K562 (cell line): Measurements from ENCODE around the gene ZFYVE1. TPM values are rescaled to one million over a fixed set of nuclear protein-coding genes. Genes with fewer than 3 reads are reported as not detected.

ENCODE experiments used
- AFF1 ChIP-seq, 2 experiments: fragments of 450-650 bp; IDR thresholded peaks; 2 replicates each; pipeline ENCODE4 v1.6.1; 2018; ENCODE audit warnings: mild to moderate bottlenecking in 2 of 2, low read depth in 1 of 2; ENCODE audit not compliant: partially characterized antibody in 2 of 2
- ATF7 ChIP-seq: fragments of 450-650 bp; IDR thresholded peaks from 2 replicates; pipeline ENCODE4 v1.7.1; 2014; ENCODE audit warnings: mild to moderate bottlenecking, moderate library complexity
- CBX2 ChIP-seq: fragments of 200-600 bp; sonication (generic); IDR thresholded peaks from one replicate; pipeline ENCODE4 v1.6.1; 2012; ENCODE audit warnings: mild to moderate bottlenecking, low read length, inconsistent platforms; ENCODE audit not compliant: insufficient read depth, poor library complexity, severe bottlenecking
- ELK1 ChIP-seq: sonication (generic); formaldehyde crosslinking; IDR thresholded peaks from 2 replicates; pipeline ENCODE4 v1.8.1; 2022; ENCODE audit warnings: missing genetic modification reagents
- ESRRA ChIP-seq: fragments of 450-650 bp; IDR thresholded peaks from 2 replicates; pipeline ENCODE4 v1.6.1; 2014; ENCODE audit warnings: low read depth, mild to moderate bottlenecking, moderate library complexity, borderline replicate concordance
- HDAC1 ChIP-seq, 2 experiments: fragments of 450-650 bp; IDR thresholded peaks; 2 replicates each; pipeline ENCODE4 v1.6.1; 2016 to 2017; ENCODE audit warnings: inconsistent platforms in 1 of 2, mild to moderate bottlenecking in 1 of 2, moderate library complexity in 1 of 2
- HMGN3 ChIP-seq: IDR thresholded peaks from 2 replicates; pipeline ENCODE4 v1.6.1; 2011; ENCODE audit warnings: borderline replicate concordance, low read depth, mild to moderate bottlenecking, mixed read lengths, low read length; ENCODE audit not compliant: insufficient read length; ENCODE audit errors: extremely low read depth
- JUN ChIP-seq, 2 experiments: sonication (generic) in 1 of 2; formaldehyde crosslinking in 1 of 2; IDR thresholded peaks; 2 replicates each; pipeline versions ENCODE4 v1.6.1 to v1.8.0; 2012 to 2022; ENCODE audit warnings: borderline replicate concordance in 2 of 2, mild to moderate bottlenecking in 2 of 2, improper control_type of control experiment in 1 of 2, low read depth in 1 of 2, low read length in 1 of 2, missing genetic modification reagents in 1 of 2
- MTA3 ChIP-seq: fragments of 450-650 bp; formaldehyde crosslinking; IDR thresholded peaks from 2 replicates; pipeline ENCODE4 v1.6.1; 2017; ENCODE audit warnings: mild to moderate bottlenecking, borderline replicate concordance
- NCOR1 ChIP-seq: fragments of 450-650 bp; IDR thresholded peaks from 2 replicates; pipeline ENCODE4 v1.6.1; 2016; ENCODE audit warnings: mild to moderate bottlenecking, moderate library complexity
- POLR2A ChIP-seq: fragments of 450-650 bp; conservative IDR thresholded peaks from 2 replicates; pipeline ENCODE4 v1.6.1; 2016
- PRPF4 ChIP-seq: fragments of 200-400 bp; formaldehyde crosslinking; IDR thresholded peaks from one replicate; pipeline ENCODE4 v1.6.1; 2017; ENCODE audit warnings: low read length, low read depth, mild to moderate bottlenecking; ENCODE audit not compliant: insufficient read depth, poor library complexity, severe bottlenecking
- RCOR1 ChIP-seq, 2 experiments: IDR thresholded peaks; 2 replicates each; pipeline ENCODE4 v1.6.1; 2012; ENCODE audit warnings: low read depth in 2 of 2, low read length in 2 of 2, borderline replicate concordance in 1 of 2, improper control_type of control experiment in 1 of 2
- SIN3A ChIP-seq, 2 experiments: fragments of 150-350 bp in 1 of 2; IDR thresholded peaks; 2 replicates each; pipeline ENCODE4 v1.6.1; 2011 to 2016; ENCODE audit warnings: borderline replicate concordance in 2 of 2, low read depth in 2 of 2, low read length in 2 of 2, mild to moderate bottlenecking in 2 of 2, moderate library complexity in 2 of 2; ENCODE audit not compliant: control insufficient read depth in 1 of 2
- TAF7 ChIP-seq: fragments of 450-650 bp; IDR thresholded peaks from 2 replicates; pipeline ENCODE4 v1.6.1; 2016; ENCODE audit warnings: missing genetic modification characterization, missing compliant biosample characterization
- TBL1XR1 ChIP-seq, 2 experiments: IDR thresholded peaks; 2 replicates each; pipeline ENCODE4 v1.6.1; 2012; ENCODE audit warnings: improper control_type of control experiment in 2 of 2, low read length in 2 of 2, mild to moderate bottlenecking in 1 of 2
- TBP ChIP-seq: optimal IDR thresholded peaks from 2 replicates; pipeline ENCODE3; 2011; ENCODE audit warnings: low read depth, low read length, improper control_type of control experiment
- ZNF124 ChIP-seq: sonication (generic); formaldehyde crosslinking; IDR thresholded peaks from 2 replicates; pipeline ENCODE4 v1.8.1; 2022; ENCODE audit warnings: missing genetic modification reagents
- ZNF740 ChIP-seq, 3 experiments: fragments of 200-800 bp in 1 of 3; sonication (Bioruptor generic) in 1 of 3; sonication (generic) in 1 of 3; formaldehyde crosslinking in 1 of 3; IDR thresholded peaks; 2 replicates each; pipeline versions ENCODE4 v1.6.1 to v1.8.0; 2016 to 2022; ENCODE audit warnings: mild to moderate bottlenecking in 2 of 3, missing compliant biosample characterization in 2 of 3, missing genetic modification characterization in 2 of 3, missing genetic modification reagents in 1 of 3
- polyA plus RNA-seq, 8 experiments: library from polyadenylated mRNA; depleted of rRNA in 4 of 8; stranded (reverse) in 5 of 8; unstranded in 3 of 8; fragments of >200 nt; fragmentation: Nextera tagmentation in 2 of 8; fragmentation: Illumina TruSeq in 1 of 8; extraction: Ambion mirVana in 2 of 8; extraction: Trizol in 1 of 8; gene quantifications; 2 replicates each; pipeline versions ENCODE4 v1.2.1 to v1.2.3, GENCODE V29; 2011 to 2014; ENCODE audit warnings: inconsistent platforms in 1 of 8, missing spikeins in 1 of 8
- total RNA-seq, 7 experiments: library from RNA; depleted of rRNA in 6 of 7; stranded (reverse); fragments of >200 nt in 6 of 7; fragmentation: Illumina TruSeq in 2 of 7; extraction: Trizol in 2 of 7; gene quantifications; 2 replicates each; pipeline versions ENCODE4 v1.2.1 to v1.2.3, GENCODE V29; 2011 to 2021; ENCODE audit warnings: low replicate concordance in 1 of 7

ZFYVE1 gene
- total and polyA plus RNA-seq, 9 of the 15 experiments (the other 6 are each of a cell fraction or from before 2014, with no cell fraction given) = 0.62 to 5.5 (median 3.4) TPM

GRCh38 chr14:73058224-73058921 lies 31.5 kb upstream of the ZFYVE1 start, which contains the start of gene RBM25 (continued):
- no peak for TF ChIP-seq CBX2
- TF ChIP-seq ZNF740 (CRISPR knock-in tag; IDR thresholded peaks at IDR 0.05) = peak; percentile 70; the same call in 1 of the 2 replicates
- TF ChIP-seq ZNF740 (tag; IDR thresholded peaks at IDR 0.05) = no peak
- TF ChIP-seq HDAC1 (IDR thresholded peaks at IDR 0.05) = peak in 1 of 2 experiments; percentile 87; a peak in 2 of 4 replicates
- peak; percentile 47; the same call in 1 of the 2 replicates for TF ChIP-seq NCOR1
- peak in 1 of 2 experiments; percentile 41 for TF ChIP-seq AFF1 (IDR thresholded peaks at IDR 0.05; ENCODE audit: low read depth in 1 of 2, partially characterized antibody in 2 of 2)
- TF ChIP-seq POLR2A = peak; percentile 99
- TF ChIP-seq ELK1 = no peak
- peak; percentile 34 for TF ChIP-seq HMGN3
- no peak for TF ChIP-seq ZNF124
- peak in 1 of 2 experiments; percentile 72; a peak in 1 of 4 replicates for TF ChIP-seq SIN3A (IDR thresholded peaks at IDR 0.05; ENCODE audit: borderline replicate concordance in 2 of 2, control insufficient read depth in 1 of 2, low read depth in 2 of 2, low read length in 2 of 2)
- TF ChIP-seq TBL1XR1 (IDR thresholded peaks at IDR 0.05; ENCODE audit: low read length in 2 of 2) = 0 out of 4 replicates have a peak, but pooled peaks of 1 of the 2 experiments have one; percentile 33
- peak; percentile 82; the same call in 1 of the 2 replicates for TF ChIP-seq JUN (IDR thresholded peaks at IDR 0.05; ENCODE audit: borderline replicate concordance, low read depth, low read length)
- peak; percentile 79; the same call in 1 of the 2 replicates for TF ChIP-seq JUN (CRISPR knock-in tag; IDR thresholded peaks at IDR 0.05; ENCODE audit: borderline replicate concordance)
- peak; percentile 81 for TF ChIP-seq TAF7 (tag)
- peak; percentile 63; the same call in 1 of the 2 replicates for TF ChIP-seq MTA3
- TF ChIP-seq PRPF4 = peak; percentile 55
- peak; percentile 80 for TF ChIP-seq ATF7
- TF ChIP-seq ESRRA = peak; percentile 78; the same call in 1 of the 2 replicates
- TF ChIP-seq TBP = peak; percentile 94
- TF ChIP-seq RCOR1 (IDR thresholded peaks at IDR 0.05; ENCODE audit: borderline replicate concordance in 1 of 2, low read depth in 2 of 2, low read length in 2 of 2) = peak in 1 of 2 experiments; percentile 39; a peak in 1 of 4 replicates
